Lower lobe of right lung (tissue), 2 donors: ENCODE data around the gene COMMD6. TPM values are rescaled to one million over a fixed set of nuclear protein-coding genes. Genes with fewer than 3 reads are reported as not detected.

Source experiments
- ATAC-seq, 2 donors: fragments of 200-7000 bp; cut with Tn5 transposase; one replicate each; pipeline ENCODE4 v1.9.1; 2020 to 2022; ENCODE audit warnings: mild to moderate bottlenecking in 2 of 2, moderate library complexity in 2 of 2
- DNase-seq: peaks from one replicate; pipeline ENCODE4 v3.0.0-alpha.2; 2020
- H3K27ac ChIP-seq: fragments of 200-600 bp; one replicate; pipeline ENCODE4 v1.8.0; 2022
- H3K27me3 ChIP-seq: fragments of 200-600 bp; one replicate; pipeline ENCODE4 v1.8.0; 2022; ENCODE audit warnings: low read depth
- H3K36me3 ChIP-seq: fragments of 200-600 bp; one replicate; pipeline ENCODE4 v1.8.0; 2022; ENCODE audit warnings: mild to moderate bottlenecking
- H3K4me1 ChIP-seq: fragments of 200-600 bp; one replicate; pipeline ENCODE4 v1.8.0; 2022
- H3K4me3 ChIP-seq: fragments of 200-600 bp; one replicate; pipeline ENCODE4 v1.8.0; 2022; ENCODE audit warnings: mild to moderate bottlenecking
- H3K9me3 ChIP-seq: fragments of 200-600 bp; one replicate; pipeline ENCODE4 v1.8.0; 2022
- CTCF ChIP-seq: fragments of 200-600 bp; IDR thresholded peaks from one replicate; pipeline ENCODE4 v1.8.0; 2022; ENCODE audit warnings: antibody characterized with exemption, mild to moderate bottlenecking
- intact Hi-C: fragments of 100-400 bp; cut with DNase I; formaldehyde crosslinking; loops from one replicate; pipeline ENCODE4 v1.11.0; 2022
- total RNA-seq: library from RNA; stranded (reverse); fragmentation: NEBNext Ultra II Directional; extraction: Animal tissue kit (Norgen Biotek cat#: 25700); gene quantifications from one replicate; pipeline ENCODE4 v1.2.1, GENCODE V29; 2021
- donor health status: DM: no; HTN: yes; CAD: no; lungs with severe emphysema.

Gene COMMD6
- total RNA-seq, 1 donor from 2014 or later: 136 TPM

- no peaks in the 10 kb centered on the region for H3K36me3 ChIP-seq
- no peaks in the 10 kb centered on the region for H3K9me3 ChIP-seq
- H3K4me3 ChIP-seq: no peak overlapping the region
- no peak overlapping the region for H3K27ac ChIP-seq
- H3K27me3 ChIP-seq: no peaks in the 10 kb centered on the region
- intact Hi-C loops: no loop called here
- DNase-seq (no peak), ATAC-seq (no peak)
- peaks cover 11% of the 10 kb centered on the region for H3K4me1 ChIP-seq
- TF ChIP-seq CTCF: no peak
Measured at GRCh38 chr13:75544681-75545330, 7.2 kb upstream of the COMMD6 start.

- intact Hi-C loops: no loop called here
- DNase-seq: no peak
- Histone ChIP-seq H3K27me3 (no peaks in the 10 kb centered on the region), H3K4me1 (peaks cover 12% of the 10 kb centered on the region), H3K36me3 (no peaks in the 10 kb centered on the region), H3K4me3 (no peak overlapping the region), H3K9me3 (no peaks in the 10 kb centered on the region), H3K27ac (no peak overlapping the region)
- no peak for ATAC-seq
- no peak for TF ChIP-seq CTCF
Measured at GRCh38 chr13:75541961-75542360, 4.3 kb upstream of the COMMD6 start.

- Histone ChIP-seq H3K27ac (no peak overlapping the region), H3K4me1 (peaks cover 18% of the 10 kb centered on the region), H3K27me3 (no peaks in the 10 kb centered on the region), H3K4me3 (no peak overlapping the region), H3K36me3 (no peaks in the 10 kb centered on the region), H3K9me3 (no peaks in the 10 kb centered on the region)
- DNase-seq (no peak), ATAC-seq (peak in 1 of 2 donors; percentile 37)
- no peak for TF ChIP-seq CTCF
- intact Hi-C loops: no loop called here
Measured at GRCh38 chr13:75541287-75541686, 3.6 kb upstream of the COMMD6 start.

GRCh38 chr13:75533861-75534260 lies 3.8 kb downstream of the COMMD6 start:
- no peak for ATAC-seq
- DNase-seq: no peak
- Histone ChIP-seq H3K9me3 (no peaks in the 10 kb centered on the region), H3K4me3 (no peak overlapping the region), H3K36me3 (peaks cover 27% of the 10 kb centered on the region), H3K27ac (no peak overlapping the region), H3K27me3 (no peaks in the 10 kb centered on the region), H3K4me1 (peaks cover 17% of the 10 kb centered on the region)
- intact Hi-C loops: no loop called here
- TF ChIP-seq CTCF: no peak

GRCh38 chr13:75530549-75530961 lies 7.1 kb downstream of the COMMD6 start:
- no peak for TF ChIP-seq CTCF
- H3K9me3 ChIP-seq: no peaks in the 10 kb centered on the region
- DNase-seq (no peak), ATAC-seq (no peak)
- H3K27me3 ChIP-seq: no peaks in the 10 kb centered on the region
- H3K4me1 ChIP-seq: no peaks in the 10 kb centered on the region
- no peak overlapping the region for H3K4me3 ChIP-seq
- peaks cover 44% of the 10 kb centered on the region for H3K36me3 ChIP-seq
- intact Hi-C loops: no loop called here
- no peak overlapping the region for H3K27ac ChIP-seq
